Measurements from ENCODE around the gene HPS4. TPM values are rescaled to one million over a fixed set of nuclear protein-coding genes. Genes with fewer than 3 reads are reported as not detected.

Gene HPS4
- total RNA-seq, 1 experiment from 2014 or later: 48.1 TPM

DNA sequence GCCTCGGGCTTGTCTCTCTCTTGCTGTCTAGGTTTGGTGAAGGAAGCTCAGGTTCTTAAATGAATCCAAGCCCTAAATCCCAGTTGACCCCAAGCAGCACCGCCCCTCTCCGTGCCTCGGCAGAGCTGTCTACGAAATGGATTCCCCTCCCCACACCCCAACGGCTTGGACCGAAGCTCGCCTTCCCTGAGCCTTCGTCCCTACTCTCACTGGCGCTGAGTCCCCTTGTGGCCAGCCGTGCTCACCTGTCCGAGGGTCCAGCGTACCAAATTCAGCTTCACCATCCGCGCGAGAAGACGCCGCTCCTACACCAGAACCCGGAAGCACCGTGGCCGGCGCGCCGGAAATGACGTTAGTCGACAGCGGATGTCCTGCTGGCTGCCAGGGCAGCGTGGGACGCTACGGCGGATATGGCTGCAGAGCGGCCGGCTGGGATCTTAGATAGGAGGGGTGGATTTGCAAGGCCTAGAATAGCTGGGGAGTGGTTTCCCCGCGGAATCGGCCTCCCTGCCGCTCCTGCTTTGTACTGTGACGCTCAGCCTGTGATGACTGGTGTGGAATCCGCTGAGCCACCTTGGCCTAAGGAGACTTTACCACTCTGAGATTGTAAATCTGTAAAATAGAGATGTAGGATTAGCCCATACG, 28.7 kb upstream of the HPS4 start, which contains the start of gene TFIP11 (continued):
- TF ChIP-seq AFF4 (CRISPR knock-in tag; IDR thresholded peaks at IDR 0.05; ENCODE audit: borderline replicate concordance) (no peak), TEAD4 (CRISPR knock-in tag; IDR thresholded peaks at IDR 0.05) (no peak), CREB1 (CRISPR knock-in tag; IDR thresholded peaks at IDR 0.05) (peak; percentile 88), NFE2L1 (CRISPR knock-in tag; IDR thresholded peaks at IDR 0.05) (no peak), ZNF138 (CRISPR knock-in tag; conservative IDR thresholded peaks at IDR 0.05) (no peak), USF2 (CRISPR knock-in tag; IDR thresholded peaks at IDR 0.05) (peak; percentile 52; the same call in 1 of the 2 replicates), CREM (CRISPR knock-in tag; IDR thresholded peaks at IDR 0.05) (peak; percentile 99), EMX1 (CRISPR knock-in tag; IDR thresholded peaks at IDR 0.05) (no peak), ZSCAN18 (CRISPR knock-in tag; IDR thresholded peaks at IDR 0.05) (no peak), RELA (CRISPR knock-in tag; IDR thresholded peaks at IDR 0.05; ENCODE audit: borderline replicate concordance) (no peak), GTF2I (CRISPR knock-in tag; conservative IDR thresholded peaks at IDR 0.05) (no peak), PRDM15 (CRISPR knock-in tag; IDR thresholded peaks at IDR 0.05) (no peak), PRRX2 (CRISPR knock-in tag; IDR thresholded peaks at IDR 0.05) (no peak), ELF4 (CRISPR knock-in tag; IDR thresholded peaks at IDR 0.05; ENCODE audit: low read depth) (no peak), E2F4 (CRISPR knock-in tag; IDR thresholded peaks at IDR 0.05; ENCODE audit: borderline replicate concordance, low read depth) (no peak)
- TF ChIP-seq, protein P1, sequence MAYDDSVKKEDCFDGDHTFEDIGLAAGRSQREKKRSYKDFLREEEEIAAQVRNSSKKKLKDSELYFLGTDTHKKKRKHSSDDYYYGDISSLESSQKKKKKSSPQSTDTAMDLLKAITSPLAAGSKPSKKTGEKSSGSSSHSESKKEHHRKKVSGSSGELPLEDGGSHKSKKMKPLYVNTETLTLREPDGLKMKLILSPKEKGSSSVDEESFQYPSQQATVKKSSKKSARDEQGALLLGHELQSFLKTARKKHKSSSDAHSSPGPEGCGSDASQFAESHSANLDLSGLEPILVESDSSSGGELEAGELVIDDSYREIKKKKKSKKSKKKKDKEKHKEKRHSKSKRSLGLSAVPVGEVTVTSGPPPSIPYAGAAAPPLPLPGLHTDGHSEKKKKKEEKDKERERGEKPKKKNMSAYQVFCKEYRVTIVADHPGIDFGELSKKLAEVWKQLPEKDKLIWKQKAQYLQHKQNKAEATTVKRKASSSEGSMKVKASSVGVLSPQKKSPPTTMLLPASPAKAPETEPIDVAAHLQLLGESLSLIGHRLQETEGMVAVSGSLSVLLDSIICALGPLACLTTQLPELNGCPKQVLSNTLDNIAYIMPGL (CRISPR knock-in tag; IDR thresholded peaks at IDR 0.05): peak; percentile 63
- TF ChIP-seq, protein P2, sequence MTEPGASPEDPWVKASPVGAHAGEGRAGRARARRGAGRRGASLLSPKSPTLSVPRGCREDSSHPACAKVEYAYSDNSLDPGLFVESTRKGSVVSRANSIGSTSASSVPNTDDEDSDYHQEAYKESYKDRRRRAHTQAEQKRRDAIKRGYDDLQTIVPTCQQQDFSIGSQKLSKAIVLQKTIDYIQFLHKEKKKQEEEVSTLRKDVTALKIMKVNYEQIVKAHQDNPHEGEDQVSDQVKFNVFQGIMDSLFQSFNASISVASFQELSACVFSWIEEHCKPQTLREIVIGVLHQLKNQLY (CRISPR knock-in tag; IDR thresholded peaks at IDR 0.05): no peak
- TF ChIP-seq, protein P3, sequence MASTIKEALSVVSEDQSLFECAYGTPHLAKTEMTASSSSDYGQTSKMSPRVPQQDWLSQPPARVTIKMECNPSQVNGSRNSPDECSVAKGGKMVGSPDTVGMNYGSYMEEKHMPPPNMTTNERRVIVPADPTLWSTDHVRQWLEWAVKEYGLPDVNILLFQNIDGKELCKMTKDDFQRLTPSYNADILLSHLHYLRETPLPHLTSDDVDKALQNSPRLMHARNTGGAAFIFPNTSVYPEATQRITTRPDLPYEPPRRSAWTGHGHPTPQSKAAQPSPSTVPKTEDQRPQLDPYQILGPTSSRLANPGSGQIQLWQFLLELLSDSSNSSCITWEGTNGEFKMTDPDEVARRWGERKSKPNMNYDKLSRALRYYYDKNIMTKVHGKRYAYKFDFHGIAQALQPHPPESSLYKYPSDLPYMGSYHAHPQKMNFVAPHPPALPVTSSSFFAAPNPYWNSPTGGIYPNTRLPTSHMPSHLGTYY (CRISPR knock-in tag; IDR thresholded peaks at IDR 0.05): no peak
- TF ChIP-seq, protein P4, sequence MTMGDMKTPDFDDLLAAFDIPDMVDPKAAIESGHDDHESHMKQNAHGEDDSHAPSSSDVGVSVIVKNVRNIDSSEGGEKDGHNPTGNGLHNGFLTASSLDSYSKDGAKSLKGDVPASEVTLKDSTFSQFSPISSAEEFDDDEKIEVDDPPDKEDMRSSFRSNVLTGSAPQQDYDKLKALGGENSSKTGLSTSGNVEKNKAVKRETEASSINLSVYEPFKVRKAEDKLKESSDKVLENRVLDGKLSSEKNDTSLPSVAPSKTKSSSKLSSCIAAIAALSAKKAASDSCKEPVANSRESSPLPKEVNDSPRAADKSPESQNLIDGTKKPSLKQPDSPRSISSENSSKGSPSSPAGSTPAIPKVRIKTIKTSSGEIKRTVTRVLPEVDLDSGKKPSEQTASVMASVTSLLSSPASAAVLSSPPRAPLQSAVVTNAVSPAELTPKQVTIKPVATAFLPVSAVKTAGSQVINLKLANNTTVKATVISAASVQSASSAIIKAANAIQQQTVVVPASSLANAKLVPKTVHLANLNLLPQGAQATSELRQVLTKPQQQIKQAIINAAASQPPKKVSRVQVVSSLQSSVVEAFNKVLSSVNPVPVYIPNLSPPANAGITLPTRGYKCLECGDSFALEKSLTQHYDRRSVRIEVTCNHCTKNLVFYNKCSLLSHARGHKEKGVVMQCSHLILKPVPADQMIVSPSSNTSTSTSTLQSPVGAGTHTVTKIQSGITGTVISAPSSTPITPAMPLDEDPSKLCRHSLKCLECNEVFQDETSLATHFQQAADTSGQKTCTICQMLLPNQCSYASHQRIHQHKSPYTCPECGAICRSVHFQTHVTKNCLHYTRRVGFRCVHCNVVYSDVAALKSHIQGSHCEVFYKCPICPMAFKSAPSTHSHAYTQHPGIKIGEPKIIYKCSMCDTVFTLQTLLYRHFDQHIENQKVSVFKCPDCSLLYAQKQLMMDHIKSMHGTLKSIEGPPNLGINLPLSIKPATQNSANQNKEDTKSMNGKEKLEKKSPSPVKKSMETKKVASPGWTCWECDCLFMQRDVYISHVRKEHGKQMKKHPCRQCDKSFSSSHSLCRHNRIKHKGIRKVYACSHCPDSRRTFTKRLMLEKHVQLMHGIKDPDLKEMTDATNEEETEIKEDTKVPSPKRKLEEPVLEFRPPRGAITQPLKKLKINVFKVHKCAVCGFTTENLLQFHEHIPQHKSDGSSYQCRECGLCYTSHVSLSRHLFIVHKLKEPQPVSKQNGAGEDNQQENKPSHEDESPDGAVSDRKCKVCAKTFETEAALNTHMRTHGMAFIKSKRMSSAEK (CRISPR knock-in tag; IDR thresholded peaks at IDR 0.05; ENCODE audit: borderline replicate concordance): no peak

Measured in WTC11 (cell line).